Tongue (tissue), 2 donors: ENCODE measurements around the gene PLD6. TPM values are rescaled to one million over a fixed set of nuclear protein-coding genes. Genes with fewer than 3 reads are reported as not detected.
"Not testable (repeated sequence)": the region's sequence is repeated elsewhere in the genome, so short reads cannot be mapped to it uniquely, and the experiment has no call there.

Experiments used
- DNase-seq: peaks from one replicate; pipeline ENCODE4 v3.0.0-alpha.2; 2015
- total RNA-seq: library from RNA; depleted of rRNA; stranded (reverse); fragments of >200 nt; gene quantifications from one replicate; pipeline ENCODE4 v1.2.3, GENCODE V29; 2014

PLD6 gene
- total RNA-seq = 11.8 TPM

GRCh38 chr17:17206124-17206912, at the start of gene PLD6:
Gene PLD6, minus strand, starts transcription at chr17:17206333. Its CDS starts 47 bp downstream, at chr17:17206286.
- peak; percentile 75 for DNase-seq

GRCh38 chr17:17255689-17256088, 49.6 kb upstream of the PLD6 start:
- DNase-seq = not testable (repeated sequence)

GRCh38 chr17:17254036-17254435, 47.9 kb upstream of the PLD6 start:
- no peak for DNase-seq

DNA sequence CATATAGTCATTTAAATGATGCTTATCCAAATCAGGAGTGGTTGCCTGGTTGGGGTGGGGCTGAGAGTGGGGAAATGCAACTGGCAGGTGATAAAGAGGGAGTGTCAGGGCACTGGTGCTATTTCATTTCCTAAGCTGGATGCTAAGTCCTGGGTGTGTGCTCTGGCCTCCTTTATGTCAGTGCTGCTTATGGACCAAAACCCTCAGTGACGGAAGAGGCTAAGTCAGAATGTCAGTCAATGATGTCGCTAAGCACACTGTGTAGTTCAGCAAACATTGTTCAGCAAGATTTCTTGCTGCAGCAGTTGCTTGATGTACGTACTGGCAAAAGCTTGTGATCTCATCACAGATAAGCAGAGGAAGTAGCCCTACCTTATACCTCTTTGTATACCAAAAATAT, 47.3 kb upstream of the PLD6 start:
- no peak for DNase-seq

DNA sequence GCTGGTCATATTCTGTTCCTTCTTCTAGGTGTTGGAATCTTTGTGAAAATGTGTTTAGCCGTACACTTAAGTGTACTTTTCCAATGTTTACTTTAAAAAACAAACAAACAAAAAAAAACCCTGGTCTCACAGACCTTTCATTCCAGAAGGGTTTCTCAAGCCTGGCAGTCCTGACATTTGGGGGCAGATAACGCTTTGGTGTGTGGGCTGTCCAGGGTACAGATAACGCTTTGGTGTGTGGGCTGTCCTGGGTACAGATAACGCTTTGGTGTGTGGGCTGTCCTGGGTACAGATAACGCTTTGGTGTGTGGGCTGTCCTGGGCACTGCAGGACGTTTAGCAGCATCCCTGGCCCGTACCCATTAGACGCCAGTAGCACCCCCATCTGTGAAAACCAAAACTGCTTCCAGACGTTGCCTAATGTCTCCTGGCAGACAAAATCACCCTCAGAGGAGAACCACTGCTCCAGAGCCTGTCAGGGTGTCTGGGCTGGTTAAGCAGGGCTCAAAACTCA, 46.1 kb upstream of the PLD6 start:
- DNase-seq = no peak

- no peak for DNase-seq
Observed at GRCh38 chr17:17246879-17247278, 40.7 kb upstream of the PLD6 start.

- DNase-seq = no peak
Observed at GRCh38 chr17:17243163-17243562, 37.0 kb upstream of the PLD6 start.

DNA sequence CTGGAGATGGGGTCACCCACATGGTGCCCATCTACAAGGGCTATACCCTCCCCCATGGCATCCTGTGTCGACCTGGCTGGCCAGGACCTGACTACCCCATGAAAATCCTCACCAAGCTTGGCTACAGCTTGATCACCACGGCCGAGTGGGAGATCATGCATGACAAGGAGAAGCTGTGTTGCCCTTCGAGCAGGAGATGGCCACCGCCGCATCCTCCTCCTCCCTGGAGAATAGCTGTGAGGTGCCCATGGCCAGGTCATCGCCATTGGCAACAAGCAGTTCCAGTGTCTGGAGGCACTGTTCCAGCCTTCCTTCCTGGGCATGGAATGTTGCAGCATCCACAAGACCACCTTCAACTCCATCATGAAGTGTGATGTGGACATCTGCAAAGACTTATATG, 36.1 kb upstream of the PLD6 start:
- DNase-seq = no peak

GRCh38 chr17:17241656-17242055, 35.5 kb upstream of the PLD6 start:
- DNase-seq = no peak

- DNase-seq = no peak
Observed at GRCh38 chr17:17239832-17240231, 33.7 kb upstream of the PLD6 start.

DNA sequence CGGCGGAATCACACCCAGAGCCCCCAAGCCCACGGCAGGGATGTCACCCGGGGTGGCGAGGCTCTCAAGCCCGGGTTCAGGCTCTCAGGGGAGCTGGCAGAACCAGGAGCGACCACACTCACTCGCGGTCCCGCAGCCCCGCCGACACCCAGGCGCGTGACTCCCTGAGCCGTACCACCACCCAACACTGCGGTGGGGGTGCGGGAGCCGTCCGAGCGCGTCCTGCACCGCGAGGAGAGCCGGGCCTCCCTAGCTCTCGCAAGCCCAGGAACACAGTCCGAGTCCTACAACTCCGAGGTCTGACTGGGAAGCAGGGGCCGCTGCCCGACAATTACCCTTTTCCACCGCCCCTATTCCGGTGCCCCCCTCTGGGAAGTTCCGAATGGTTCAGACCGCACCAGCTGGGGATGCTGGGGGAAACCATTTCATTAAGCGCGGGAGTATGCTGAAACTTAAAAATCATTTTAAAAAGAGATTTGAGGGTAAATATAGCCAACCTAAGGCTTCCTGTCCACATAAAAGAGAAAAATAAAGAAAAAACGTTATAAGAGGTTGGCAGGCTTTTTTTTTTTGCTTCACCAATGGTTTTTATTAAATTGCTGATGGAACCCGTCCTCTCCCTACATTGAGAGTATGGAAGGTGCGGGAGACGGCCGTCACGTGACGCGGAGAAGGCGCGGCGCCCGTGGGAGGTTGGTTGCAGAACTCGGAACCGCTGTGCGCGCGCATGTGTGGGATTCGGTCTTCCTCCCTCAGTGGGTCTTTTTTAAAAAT, 31.1 kb upstream of the PLD6 start, which contains the start of gene FLCN:
FLCN (minus strand) TSS at position 143 of the 774 bp plus-strand sequence. CDS start 9,031 bp downstream, outside the sequence.
- peak; percentile 94 for DNase-seq

- peak; percentile 36 for DNase-seq
Observed at GRCh38 chr17:17236295-17237025, 30.3 kb upstream of the PLD6 start.

DNA sequence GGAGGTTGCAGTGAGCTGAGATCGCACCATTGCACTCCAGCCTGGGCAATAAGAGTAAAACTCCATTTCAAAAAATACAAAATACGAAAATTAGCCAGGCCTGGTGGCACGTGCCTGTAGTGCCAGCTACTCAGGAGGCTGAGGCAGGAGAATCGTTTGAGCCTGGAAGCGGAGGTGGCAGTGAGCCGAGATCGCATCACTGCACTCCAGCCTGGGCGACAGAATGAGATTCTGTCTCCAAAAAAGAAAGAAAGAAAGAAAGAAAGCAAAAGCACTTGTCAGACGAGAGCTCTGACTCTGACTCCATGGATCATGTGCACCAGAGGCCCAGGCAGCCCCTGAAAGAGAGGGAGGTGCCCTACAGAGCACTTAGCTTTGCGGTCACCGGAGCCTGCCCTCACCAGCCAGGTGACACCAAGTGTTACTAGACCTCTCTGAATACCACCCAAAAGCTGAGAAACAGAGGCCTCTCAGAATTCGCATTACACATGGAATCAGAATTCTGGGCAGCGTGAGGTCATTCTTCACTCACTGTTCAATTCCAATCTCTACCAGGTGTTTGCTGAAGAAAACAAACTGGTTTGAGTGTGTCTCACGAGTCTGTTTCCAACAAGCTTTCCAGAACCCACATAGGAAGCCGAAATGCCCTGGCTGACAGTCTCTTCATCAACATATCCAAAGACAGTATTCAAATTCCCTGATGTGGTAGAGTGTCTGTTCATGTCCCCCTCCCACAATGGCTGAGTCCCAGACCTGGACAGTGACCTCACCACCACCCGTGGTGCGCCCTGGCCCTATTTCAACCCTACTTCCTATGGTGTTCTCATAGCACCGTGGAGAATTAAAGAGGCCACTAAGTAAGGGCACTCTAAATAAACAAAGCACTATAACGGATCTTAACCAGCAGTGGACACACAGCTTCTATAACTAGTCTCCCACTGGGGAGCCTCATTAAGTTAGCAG, 29.4 kb upstream of the PLD6 start:
- DNase-seq = peak; percentile 12

- peak; percentile 54 for DNase-seq
Observed at GRCh38 chr17:17232303-17232621, 26.1 kb upstream of the PLD6 start.

DNA sequence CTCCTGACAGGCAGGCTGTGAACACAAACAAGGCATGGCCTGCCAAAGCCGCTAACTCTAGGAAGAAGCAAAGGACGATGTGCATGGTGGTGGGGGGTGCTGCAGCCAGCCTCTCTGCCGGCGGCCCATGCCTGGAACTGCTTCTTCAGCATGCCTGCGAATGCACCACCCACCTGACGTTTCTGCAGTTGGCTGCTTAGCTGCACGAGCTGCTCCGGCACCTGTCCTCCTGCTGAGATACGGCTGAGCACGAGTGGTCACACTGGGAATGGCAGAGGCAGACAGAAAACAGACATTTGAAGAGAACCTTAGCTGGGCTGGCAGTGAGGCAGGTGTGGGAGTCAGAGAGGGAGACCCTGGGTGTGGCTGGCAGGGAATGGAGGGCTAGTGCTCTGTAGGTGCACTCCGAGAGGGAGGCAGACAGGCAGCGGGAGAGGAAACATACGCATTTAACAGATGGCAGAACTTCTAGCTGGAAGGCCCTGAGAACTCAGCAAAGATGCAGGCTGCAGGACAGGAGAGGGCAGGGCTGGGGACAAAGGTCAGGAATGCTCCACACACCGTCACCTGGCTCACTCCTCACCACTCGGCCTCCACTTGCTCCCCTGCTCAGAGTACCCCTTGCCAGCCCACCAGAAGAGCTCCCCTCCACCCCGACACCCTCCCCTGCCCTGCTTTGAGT, 25.6 kb upstream of the PLD6 start:
- peak; percentile 34 for DNase-seq

GRCh38 chr17:17229416-17230384, 23.6 kb upstream of the PLD6 start:
- peak; percentile 22 for DNase-seq

GRCh38 chr17:17228521-17229279, 22.6 kb upstream of the PLD6 start:
- DNase-seq = no peak

- no peak for DNase-seq
Observed at GRCh38 chr17:17227608-17228520, 21.7 kb upstream of the PLD6 start.
